SK-N-SH (cell line): ENCODE results near the gene KRTAP22-2. TPM values are rescaled to one million over a fixed set of nuclear protein-coding genes. Genes with fewer than 3 reads are reported as not detected.

Experiments
- CTCF ChIA-PET: fragments of 300-600, 350-600 bp; formaldehyde crosslinking; extraction: SDS; loops from one replicate; lab custom pipeline; 2021; lab: Yijun Ruan, JAX
- POLR2A ChIA-PET: fragments of 350-600 bp; sonication (Branson Sonifier 250); formaldehyde crosslinking; extraction: SDS; loops from one replicate; lab custom pipeline; 2020; ENCODE audit warnings: antibody characterized with exemption, inconsistent platforms; lab: Yijun Ruan, JAX
- DNase-seq: peaks from one replicate; pipeline ENCODE4 v3.0.0; 2012
- H2AFZ ChIP-seq: fragments of 200-600 bp; sonication (generic); 2 replicates; pipeline ENCODE4 v1.8.1; 2016; ENCODE audit warnings: antibody characterized with exemption, mild to moderate bottlenecking, low read depth
- H3F3A ChIP-seq: fragments of 200-600 bp; sonication (generic); replicated peaks from 2 replicates; pipeline ENCODE3; 2016; ENCODE audit warnings: antibody characterized with exemption, mild to moderate bottlenecking; ENCODE audit not compliant: insufficient read depth
- H3K27ac ChIP-seq, 2 experiments: fragments of 200-500 bp in 1 of 2; fragments of 200-600 bp in 1 of 2; sonication (Bioruptor generic) in 1 of 2; sonication (generic), shearing (Covaris generic) in 1 of 2; 2 replicates each; pipeline versions ENCODE4 v1.5.1 to v1.6.1; 2014 to 2016; ENCODE audit warnings: low read depth in 2 of 2, inconsistent platforms in 1 of 2, low read length in 1 of 2, mild to moderate bottlenecking in 1 of 2, mixed read lengths in 1 of 2
- H3K27me3 ChIP-seq: fragments of 200-600 bp; sonication (generic), shearing (Covaris generic); 2 replicates; pipeline ENCODE4 v1.6.1; 2016; ENCODE audit warnings: mixed run types; ENCODE audit not compliant: insufficient read depth
- H3K36me3 ChIP-seq, 2 experiments: fragments of 200-500 bp in 1 of 2; fragments of 200-600 bp in 1 of 2; sonication (Bioruptor generic) in 1 of 2; sonication (generic) in 1 of 2; replicated peaks in 1 of 2; 2 replicates each; pipeline versions ENCODE3 to v1.5.1; 2014 to 2016; ENCODE audit warnings: low read length in 1 of 2, mild to moderate bottlenecking in 1 of 2; ENCODE audit not compliant: insufficient read depth in 2 of 2, control insufficient read depth in 1 of 2
- H3K4me1 ChIP-seq, 2 experiments: fragments of 200-500 bp in 1 of 2; fragments of 200-600 bp in 1 of 2; sonication (Bioruptor generic) in 1 of 2; sonication (generic), shearing (Covaris generic) in 1 of 2; 2 replicates each; pipeline versions ENCODE4 v1.5.1 to v1.6.1; 2014 to 2016; ENCODE audit warnings: low read depth in 1 of 2, low read length in 1 of 2, mixed run types in 1 of 2; ENCODE audit not compliant: insufficient read depth in 2 of 2, control insufficient read depth in 1 of 2
- H3K4me2 ChIP-seq: fragments of 200-600 bp; sonication (generic), shearing (Covaris generic); 2 replicates; pipeline ENCODE4 v1.6.1; 2017; ENCODE audit warnings: mixed run types
- H3K4me3 ChIP-seq, 2 experiments: fragments of 200-500 bp in 1 of 2; fragments of 200-600 bp in 1 of 2; sonication (Bioruptor generic) in 1 of 2; sonication (generic), shearing (Covaris generic) in 1 of 2; 2 replicates each; pipeline versions ENCODE4 v1.5.1 to v1.8.1; 2014 to 2016; ENCODE audit warnings: low read depth in 2 of 2, inconsistent platforms in 1 of 2, low read length in 1 of 2, mild to moderate bottlenecking in 1 of 2, mixed read lengths in 1 of 2, moderate library complexity in 1 of 2
- H3K79me2 ChIP-seq: fragments of 200-600 bp; sonication (generic); 2 replicates; pipeline ENCODE4 v1.8.1; 2017; ENCODE audit warnings: mild to moderate bottlenecking; ENCODE audit not compliant: insufficient read depth
- H3K9ac ChIP-seq: fragments of 200-600 bp; sonication (generic); 2 replicates; pipeline ENCODE4 v1.6.1; 2017; ENCODE audit warnings: mixed run types
- H3K9me2 ChIP-seq: fragments of 200-600 bp; sonication (generic); 2 replicates; pipeline ENCODE4 v1.6.1; 2017; ENCODE audit warnings: mixed run types
- H3K9me3 ChIP-seq: fragments of 200-600 bp; sonication (generic); 2 replicates; pipeline ENCODE4 v1.6.1; 2017; ENCODE audit warnings: mixed run types, mild to moderate bottlenecking, moderate library complexity
- H4K20me1 ChIP-seq: fragments of 200-600 bp; sonication (generic); 2 replicates; pipeline ENCODE4 v1.6.1; 2017; ENCODE audit warnings: mild to moderate bottlenecking, mixed run types; ENCODE audit not compliant: insufficient read depth
- EP300 ChIP-seq, 2 experiments: IDR thresholded peaks; 2 replicates each; pipeline versions ENCODE4 v1.4.0 to v1.6.1; 2012; ENCODE audit warnings: borderline replicate concordance in 1 of 2, low read depth in 1 of 2, low read length in 1 of 2
- EZH2phosphoT487 ChIP-seq: fragments of 200-600 bp; sonication (generic); IDR thresholded peaks from 2 replicates; pipeline ENCODE4 v1.6.1; 2017; ENCODE audit warnings: low read depth, mixed run types, mild to moderate bottlenecking, antibody characterized with exemption, moderate library complexity, borderline replicate concordance
- FOSL2 ChIP-seq: IDR thresholded peaks from 2 replicates; pipeline ENCODE4 v1.4.0; 2012; ENCODE audit warnings: low read depth, mild to moderate bottlenecking, moderate library complexity, borderline replicate concordance
- FOXM1 ChIP-seq: IDR thresholded peaks from 2 replicates; pipeline ENCODE4 v1.4.0; 2012; ENCODE audit warnings: low read depth, mild to moderate bottlenecking
- GATA2 ChIP-seq: sonication (generic); formaldehyde crosslinking; IDR thresholded peaks from 2 replicates; pipeline ENCODE4 v1.5.0; 2020; ENCODE audit warnings: mild to moderate bottlenecking, missing genetic modification reagents
- MEF2A ChIP-seq: IDR thresholded peaks from 2 replicates; pipeline ENCODE4 v1.4.0; 2012; ENCODE audit warnings: low read depth, borderline replicate concordance
- POLR2AphosphoS5 ChIP-seq: IDR thresholded peaks from 2 replicates; pipeline ENCODE4 v1.6.1; 2012; ENCODE audit warnings: low read depth, low read length
- RCOR1 ChIP-seq: fragments of 150-350 bp; IDR thresholded peaks from 2 replicates; pipeline ENCODE4 v1.6.1; 2017; ENCODE audit warnings: antibody characterized with exemption, low read length
- RFX5 ChIP-seq: IDR thresholded peaks from 2 replicates; pipeline ENCODE4 v1.6.1; 2012; ENCODE audit warnings: mild to moderate bottlenecking, improper control_type of control experiment, low read length
- RXRA ChIP-seq: IDR thresholded peaks from 2 replicates; pipeline ENCODE4 v1.4.0; 2012; ENCODE audit warnings: low read depth, mild to moderate bottlenecking, borderline replicate concordance
- SIN3A ChIP-seq: IDR thresholded peaks from 2 replicates; pipeline ENCODE4 v1.6.1; 2012; ENCODE audit warnings: low read depth, mild to moderate bottlenecking, low read length, moderate library complexity, borderline replicate concordance
- SMC3 ChIP-seq: IDR thresholded peaks from 2 replicates; pipeline ENCODE4 v1.6.1; 2012; ENCODE audit warnings: low read depth, low read length, improper control_type of control experiment
- TCF12 ChIP-seq: IDR thresholded peaks from 2 replicates; pipeline ENCODE4 v1.4.0; 2012
- TEAD4 ChIP-seq: IDR thresholded peaks from 2 replicates; pipeline ENCODE4 v1.4.0; 2012; ENCODE audit warnings: mild to moderate bottlenecking, borderline replicate concordance; ENCODE audit not compliant: insufficient read depth
- YY1 ChIP-seq: IDR thresholded peaks from 2 replicates; pipeline ENCODE4 v1.4.0; 2012; ENCODE audit warnings: low read depth, mild to moderate bottlenecking
- WGBS: methylation state at CpG from one replicate; pipeline ENCODE4 v1.1.6; 2017; ENCODE audit warnings: low lambda C conversion rate; 5-methylcytosine and 5-hydroxymethylcytosine counted together
- polyA plus RNA-seq, 3 experiments: library from polyadenylated mRNA; depleted of rRNA; stranded (reverse); fragments of >200 nt; gene quantifications; 2 replicates each; pipeline ENCODE4 v1.2.3, GENCODE V29; 2012
- TF ChIP-seq, protein P1 (sequence below): IDR thresholded peaks from 2 replicates; pipeline ENCODE4 v1.4.0; 2012; ENCODE audit warnings: low read depth
- TF ChIP-seq, protein P2 (sequence below): fragments of 150-350 bp; IDR thresholded peaks from 2 replicates; pipeline ENCODE4 v1.6.1; 2017; ENCODE audit warnings: antibody characterized with exemption, low read length, low read depth, borderline replicate concordance
- TF ChIP-seq, protein P3 (sequence below): IDR thresholded peaks from 2 replicates; pipeline ENCODE4 v1.4.0; 2012; ENCODE audit warnings: low read depth, borderline replicate concordance
- TF ChIP-seq, protein P4 (sequence below): fragments of 200-600 bp; sonication (generic); IDR thresholded peaks from 2 replicates; pipeline ENCODE4 v1.6.1; 2017; ENCODE audit warnings: antibody characterized with exemption, mild to moderate bottlenecking, moderate library complexity
- TF ChIP-seq, protein P5 (sequence below): IDR thresholded peaks from 2 replicates; pipeline ENCODE4 v1.4.0; 2012; ENCODE audit warnings: low read depth, borderline replicate concordance
- TF ChIP-seq, protein P6 (sequence below): IDR thresholded peaks from 2 replicates; pipeline ENCODE4; 2012

The KRTAP22-2 gene
- polyA plus RNA-seq, 1 of the 3 experiments (the other 2 are of a cell fraction), result not detected

DNA sequence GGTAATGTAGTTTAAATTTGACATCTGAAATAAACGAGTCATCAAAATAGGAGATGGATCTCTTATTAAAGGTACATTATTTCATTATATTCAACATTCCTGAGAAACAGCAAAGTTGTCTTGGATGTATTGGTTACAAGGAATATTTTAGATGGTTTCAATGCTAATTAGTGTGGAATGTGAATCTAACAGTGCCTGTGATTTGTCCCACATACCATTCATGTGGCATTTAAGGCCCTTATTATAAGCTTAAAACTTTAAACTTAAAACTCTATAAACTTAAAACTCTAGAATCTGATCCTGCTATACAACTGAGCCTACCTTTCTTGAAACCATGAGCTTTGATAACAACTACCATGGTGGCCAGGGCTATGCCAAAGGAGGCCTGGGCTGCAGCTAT is 10.6 kb upstream of the KRTAP22-2 start, which contains the start of gene KRTAP22-1:
TSS of gene KRTAP22-1 (plus strand) at position 301 of the 400 bp plus-strand sequence.
- Histone ChIP-seq H4K20me1 (no peaks in the 10 kb centered on the region), H3K27ac (no peak within 1 kb of the TSS), H3F3A (no peaks in the 10 kb centered on the region), H3K79me2 (no peaks in the 10 kb centered on the region), H3K4me2 (no peak within 1 kb of the TSS), H3K4me1 (no peaks in the 10 kb centered on the region), H3K9ac (no peak within 1 kb of the TSS), H2AFZ (no peak within 1 kb of the TSS), H3K9me3 (no peaks in the 10 kb centered on the region), H3K9me2 (no peaks in the 10 kb centered on the region), H3K4me3 (no peak within 1 kb of the TSS), H3K27me3 (no peaks in the 10 kb centered on the region), H3K36me3 (no peaks in the 10 kb centered on the region)
- no peak for DNase-seq
- CTCF ChIA-PET, result interaction anchor here (0.6 to 1.0 kb wide), 2 partner anchors 9 to 48 kb away, joined by 3 read pairs; no protein-coding TSS in a partner anchor
- 4% methylated on average over 1 of the region's 1 CpG for WGBS
- TF ChIP-seq, protein P1, sequence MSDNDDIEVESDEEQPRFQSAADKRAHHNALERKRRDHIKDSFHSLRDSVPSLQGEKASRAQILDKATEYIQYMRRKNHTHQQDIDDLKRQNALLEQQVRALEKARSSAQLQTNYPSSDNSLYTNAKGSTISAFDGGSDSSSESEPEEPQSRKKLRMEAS, result no peak
- POLR2A ChIA-PET, result no interaction called here

DNA sequence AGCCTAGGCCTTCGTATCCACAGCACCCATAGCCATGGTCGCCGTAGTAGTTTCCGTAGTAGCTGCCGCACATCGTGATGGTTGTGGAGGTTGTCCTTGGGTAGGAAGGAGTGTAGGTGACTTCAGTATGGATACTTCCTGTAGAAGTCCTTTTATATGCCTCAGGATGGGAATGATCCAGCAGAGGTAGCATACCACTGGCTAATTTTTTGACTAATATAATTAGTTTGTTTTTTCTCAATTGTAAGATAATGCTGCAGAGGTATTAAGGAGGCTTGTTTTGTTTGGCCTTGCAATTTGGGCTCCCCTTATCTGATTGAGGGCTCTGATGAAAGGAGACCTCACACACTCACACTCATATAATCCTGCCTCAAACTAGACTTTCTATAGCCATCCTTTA is 8.6 kb upstream of the KRTAP22-2 start, which contains the start of gene KRTAP6-2:
TSS of gene KRTAP6-2 (minus strand) at position 101 of the 400 bp plus-strand sequence. CDS start at position 73, 28 bp downstream.
- Histone ChIP-seq H3K9me2 (no peaks in the 10 kb centered on the region), H3K27me3 (no peaks in the 10 kb centered on the region), H3F3A (no peaks in the 10 kb centered on the region), H4K20me1 (no peaks in the 10 kb centered on the region), H3K4me1 (no peaks in the 10 kb centered on the region), H3K36me3 (no peaks in the 10 kb centered on the region), H3K9me3 (no peaks in the 10 kb centered on the region), H3K4me3 (no peak within 1 kb of the TSS), H2AFZ (no peak within 1 kb of the TSS), H3K9ac (no peak within 1 kb of the TSS), H3K4me2 (no peak within 1 kb of the TSS), H3K27ac (no peak within 1 kb of the TSS), H3K79me2 (no peaks in the 10 kb centered on the region)
- ChIA-PET CTCF (no interaction called here), POLR2A (no interaction called here)
- TF ChIP-seq RFX5 (no peak), FOXM1 (no peak), EP300 (IDR thresholded peaks at IDR 0.05; ENCODE audit: borderline replicate concordance in 1 of 2, low read depth in 1 of 2, low read length in 1 of 2) (no peak), MEF2A (no peak), SMC3 (no peak), TEAD4 (no peak), RXRA (no peak), TCF12 (no peak), GATA2 (CRISPR knock-in tag) (no peak), YY1 (no peak), RCOR1 (no peak), SIN3A (no peak), POLR2AphosphoS5 (no peak), EZH2phosphoT487 (no peak), FOSL2 (no peak)
- TF ChIP-seq, protein P2, sequence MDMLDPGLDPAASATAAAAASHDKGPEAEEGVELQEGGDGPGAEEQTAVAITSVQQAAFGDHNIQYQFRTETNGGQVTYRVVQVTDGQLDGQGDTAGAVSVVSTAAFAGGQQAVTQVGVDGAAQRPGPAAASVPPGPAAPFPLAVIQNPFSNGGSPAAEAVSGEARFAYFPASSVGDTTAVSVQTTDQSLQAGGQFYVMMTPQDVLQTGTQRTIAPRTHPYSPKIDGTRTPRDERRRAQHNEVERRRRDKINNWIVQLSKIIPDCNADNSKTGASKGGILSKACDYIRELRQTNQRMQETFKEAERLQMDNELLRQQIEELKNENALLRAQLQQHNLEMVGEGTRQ, result no peak
- TF ChIP-seq, protein P3, sequence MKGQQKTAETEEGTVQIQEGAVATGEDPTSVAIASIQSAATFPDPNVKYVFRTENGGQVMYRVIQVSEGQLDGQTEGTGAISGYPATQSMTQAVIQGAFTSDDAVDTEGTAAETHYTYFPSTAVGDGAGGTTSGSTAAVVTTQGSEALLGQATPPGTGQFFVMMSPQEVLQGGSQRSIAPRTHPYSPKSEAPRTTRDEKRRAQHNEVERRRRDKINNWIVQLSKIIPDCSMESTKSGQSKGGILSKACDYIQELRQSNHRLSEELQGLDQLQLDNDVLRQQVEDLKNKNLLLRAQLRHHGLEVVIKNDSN, result no peak
- TF ChIP-seq, protein P4, sequence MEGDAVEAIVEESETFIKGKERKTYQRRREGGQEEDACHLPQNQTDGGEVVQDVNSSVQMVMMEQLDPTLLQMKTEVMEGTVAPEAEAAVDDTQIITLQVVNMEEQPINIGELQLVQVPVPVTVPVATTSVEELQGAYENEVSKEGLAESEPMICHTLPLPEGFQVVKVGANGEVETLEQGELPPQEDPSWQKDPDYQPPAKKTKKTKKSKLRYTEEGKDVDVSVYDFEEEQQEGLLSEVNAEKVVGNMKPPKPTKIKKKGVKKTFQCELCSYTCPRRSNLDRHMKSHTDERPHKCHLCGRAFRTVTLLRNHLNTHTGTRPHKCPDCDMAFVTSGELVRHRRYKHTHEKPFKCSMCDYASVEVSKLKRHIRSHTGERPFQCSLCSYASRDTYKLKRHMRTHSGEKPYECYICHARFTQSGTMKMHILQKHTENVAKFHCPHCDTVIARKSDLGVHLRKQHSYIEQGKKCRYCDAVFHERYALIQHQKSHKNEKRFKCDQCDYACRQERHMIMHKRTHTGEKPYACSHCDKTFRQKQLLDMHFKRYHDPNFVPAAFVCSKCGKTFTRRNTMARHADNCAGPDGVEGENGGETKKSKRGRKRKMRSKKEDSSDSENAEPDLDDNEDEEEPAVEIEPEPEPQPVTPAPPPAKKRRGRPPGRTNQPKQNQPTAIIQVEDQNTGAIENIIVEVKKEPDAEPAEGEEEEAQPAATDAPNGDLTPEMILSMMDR, result no peak
- TF ChIP-seq, protein P5, sequence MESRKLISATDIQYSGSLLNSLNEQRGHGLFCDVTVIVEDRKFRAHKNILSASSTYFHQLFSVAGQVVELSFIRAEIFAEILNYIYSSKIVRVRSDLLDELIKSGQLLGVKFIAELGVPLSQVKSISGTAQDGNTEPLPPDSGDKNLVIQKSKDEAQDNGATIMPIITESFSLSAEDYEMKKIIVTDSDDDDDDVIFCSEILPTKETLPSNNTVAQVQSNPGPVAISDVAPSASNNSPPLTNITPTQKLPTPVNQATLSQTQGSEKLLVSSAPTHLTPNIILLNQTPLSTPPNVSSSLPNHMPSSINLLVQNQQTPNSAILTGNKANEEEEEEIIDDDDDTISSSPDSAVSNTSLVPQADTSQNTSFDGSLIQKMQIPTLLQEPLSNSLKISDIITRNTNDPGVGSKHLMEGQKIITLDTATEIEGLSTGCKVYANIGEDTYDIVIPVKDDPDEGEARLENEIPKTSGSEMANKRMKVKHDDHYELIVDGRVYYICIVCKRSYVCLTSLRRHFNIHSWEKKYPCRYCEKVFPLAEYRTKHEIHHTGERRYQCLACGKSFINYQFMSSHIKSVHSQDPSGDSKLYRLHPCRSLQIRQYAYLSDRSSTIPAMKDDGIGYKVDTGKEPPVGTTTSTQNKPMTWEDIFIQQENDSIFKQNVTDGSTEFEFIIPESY, result no peak
- TF ChIP-seq, protein P6, sequence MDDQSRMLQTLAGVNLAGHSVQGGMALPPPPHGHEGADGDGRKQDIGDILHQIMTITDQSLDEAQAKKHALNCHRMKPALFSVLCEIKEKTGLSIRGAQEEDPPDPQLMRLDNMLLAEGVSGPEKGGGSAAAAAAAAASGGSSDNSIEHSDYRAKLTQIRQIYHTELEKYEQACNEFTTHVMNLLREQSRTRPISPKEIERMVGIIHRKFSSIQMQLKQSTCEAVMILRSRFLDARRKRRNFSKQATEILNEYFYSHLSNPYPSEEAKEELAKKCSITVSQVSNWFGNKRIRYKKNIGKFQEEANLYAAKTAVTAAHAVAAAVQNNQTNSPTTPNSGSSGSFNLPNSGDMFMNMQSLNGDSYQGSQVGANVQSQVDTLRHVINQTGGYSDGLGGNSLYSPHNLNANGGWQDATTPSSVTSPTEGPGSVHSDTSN, result no peak
- DNase-seq, result no peak
- WGBS, result no CpG with 5 or more reads among the region's 6 CpGs
